ENCODE results near the gene PHTF2.

Gene PHTF2

GRCh38 chr7:77887567-77887966, 89.0 kb downstream of the PHTF2 start:
- H3K4me3 ChIP-seq (ENCODE audit: low read depth, low read length): no peak overlapping the region
- TF ChIP-seq, protein P1, sequence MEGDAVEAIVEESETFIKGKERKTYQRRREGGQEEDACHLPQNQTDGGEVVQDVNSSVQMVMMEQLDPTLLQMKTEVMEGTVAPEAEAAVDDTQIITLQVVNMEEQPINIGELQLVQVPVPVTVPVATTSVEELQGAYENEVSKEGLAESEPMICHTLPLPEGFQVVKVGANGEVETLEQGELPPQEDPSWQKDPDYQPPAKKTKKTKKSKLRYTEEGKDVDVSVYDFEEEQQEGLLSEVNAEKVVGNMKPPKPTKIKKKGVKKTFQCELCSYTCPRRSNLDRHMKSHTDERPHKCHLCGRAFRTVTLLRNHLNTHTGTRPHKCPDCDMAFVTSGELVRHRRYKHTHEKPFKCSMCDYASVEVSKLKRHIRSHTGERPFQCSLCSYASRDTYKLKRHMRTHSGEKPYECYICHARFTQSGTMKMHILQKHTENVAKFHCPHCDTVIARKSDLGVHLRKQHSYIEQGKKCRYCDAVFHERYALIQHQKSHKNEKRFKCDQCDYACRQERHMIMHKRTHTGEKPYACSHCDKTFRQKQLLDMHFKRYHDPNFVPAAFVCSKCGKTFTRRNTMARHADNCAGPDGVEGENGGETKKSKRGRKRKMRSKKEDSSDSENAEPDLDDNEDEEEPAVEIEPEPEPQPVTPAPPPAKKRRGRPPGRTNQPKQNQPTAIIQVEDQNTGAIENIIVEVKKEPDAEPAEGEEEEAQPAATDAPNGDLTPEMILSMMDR (IDR thresholded peaks at IDR 0.05; ENCODE audit: borderline replicate concordance, insufficient read depth, low read depth, low read length): no peak

DNA sequence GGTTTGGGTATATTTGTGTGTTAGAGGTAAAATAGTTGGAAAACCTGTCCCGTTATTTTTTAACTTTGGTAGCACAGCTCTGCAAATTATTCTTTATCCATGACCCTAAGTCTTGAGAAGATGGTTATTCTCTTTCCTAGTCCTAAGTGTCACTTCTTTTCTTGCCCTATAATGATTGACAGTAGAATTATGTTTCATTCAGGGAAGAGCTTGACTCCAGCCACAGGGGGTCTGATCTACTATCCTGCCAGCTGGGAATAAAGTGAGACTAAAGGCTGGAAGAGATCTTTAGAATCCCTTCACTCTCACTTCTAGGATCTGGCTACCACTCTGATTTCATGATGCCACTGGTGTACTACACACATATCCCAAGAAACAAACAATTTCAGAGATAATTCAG, 90.4 kb downstream of the PHTF2 start:
- no peak overlapping the region for H3K4me3 ChIP-seq (ENCODE audit: low read depth, low read length)
- TF ChIP-seq, protein P1 (IDR thresholded peaks at IDR 0.05; ENCODE audit: borderline replicate concordance, insufficient read depth, low read depth, low read length): no peak

DNA sequence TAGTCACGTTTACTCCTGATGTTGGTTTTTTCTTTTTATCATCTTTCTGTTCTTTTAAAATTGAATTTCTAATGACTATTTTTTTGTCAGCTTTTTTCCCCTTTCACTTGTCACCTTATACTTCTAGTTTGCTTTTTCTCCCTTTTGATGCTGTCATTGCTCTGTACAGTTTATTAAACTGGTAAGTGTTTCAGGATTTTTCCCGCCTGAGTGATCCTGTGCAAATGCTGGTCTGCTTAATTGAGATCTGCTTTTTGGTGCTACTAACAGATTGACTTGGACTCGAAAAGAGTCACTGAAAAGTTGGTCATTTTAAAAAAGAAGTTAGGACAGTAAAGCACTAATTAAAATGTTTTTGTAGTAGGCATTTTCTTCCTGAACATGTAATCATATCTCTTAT, 95.2 kb downstream of the PHTF2 start:
- TF ChIP-seq, protein P1 (IDR thresholded peaks at IDR 0.05; ENCODE audit: borderline replicate concordance, insufficient read depth, low read depth, low read length): no peak
- no peak overlapping the region for H3K4me3 ChIP-seq (ENCODE audit: low read depth, low read length)

DNA sequence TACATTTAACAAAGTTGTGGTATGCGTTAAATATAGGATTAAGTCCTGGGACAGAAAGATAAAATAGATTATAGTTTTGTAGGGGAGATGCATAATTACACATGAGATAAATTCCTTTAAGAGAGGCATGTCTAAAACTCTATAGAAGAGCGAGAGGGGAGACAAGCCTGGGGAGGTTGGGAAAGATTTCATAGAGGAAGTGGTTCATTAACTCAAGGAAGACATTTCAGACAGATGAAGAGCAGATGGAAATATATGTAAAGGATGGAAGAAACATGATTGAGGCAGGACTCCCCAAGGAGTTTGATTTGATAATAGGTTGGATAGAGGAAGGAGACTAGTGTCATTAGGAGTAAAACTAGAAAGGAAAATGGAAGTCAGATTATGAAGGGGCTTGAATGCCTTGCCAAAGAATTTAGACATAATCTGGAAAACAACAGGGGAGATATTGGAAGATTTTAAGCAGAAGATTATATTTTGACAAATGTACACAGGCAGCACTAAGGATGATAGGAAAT, 96.1 kb downstream of the PHTF2 start:
- TF ChIP-seq, protein P1 (IDR thresholded peaks at IDR 0.05; ENCODE audit: borderline replicate concordance, insufficient read depth, low read depth, low read length): no peak
- H3K4me3 ChIP-seq (ENCODE audit: low read depth, low read length): no peak overlapping the region

DNA sequence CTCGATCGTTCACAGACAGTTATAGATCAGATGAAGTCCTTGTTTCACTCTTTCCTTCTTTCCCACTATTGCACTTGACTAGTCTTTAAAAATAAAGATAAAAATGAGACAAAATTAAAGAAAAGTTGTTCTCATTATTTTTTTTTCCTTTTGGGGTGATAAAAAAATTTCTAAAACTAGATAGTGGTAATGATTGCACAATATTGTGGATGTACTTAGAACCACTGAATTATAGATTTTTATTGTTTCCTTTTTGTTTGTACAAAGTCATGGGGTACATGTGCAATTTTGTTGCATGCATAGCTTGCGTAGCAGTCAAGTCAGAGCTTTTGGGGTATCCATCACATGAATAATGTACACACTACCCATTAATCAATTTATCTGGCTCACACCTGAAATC, 97.3 kb downstream of the PHTF2 start:
- no peak overlapping the region for H3K4me3 ChIP-seq (ENCODE audit: low read depth, low read length)
- TF ChIP-seq, protein P1 (IDR thresholded peaks at IDR 0.05; ENCODE audit: borderline replicate concordance, insufficient read depth, low read depth, low read length): no peak

DNA sequence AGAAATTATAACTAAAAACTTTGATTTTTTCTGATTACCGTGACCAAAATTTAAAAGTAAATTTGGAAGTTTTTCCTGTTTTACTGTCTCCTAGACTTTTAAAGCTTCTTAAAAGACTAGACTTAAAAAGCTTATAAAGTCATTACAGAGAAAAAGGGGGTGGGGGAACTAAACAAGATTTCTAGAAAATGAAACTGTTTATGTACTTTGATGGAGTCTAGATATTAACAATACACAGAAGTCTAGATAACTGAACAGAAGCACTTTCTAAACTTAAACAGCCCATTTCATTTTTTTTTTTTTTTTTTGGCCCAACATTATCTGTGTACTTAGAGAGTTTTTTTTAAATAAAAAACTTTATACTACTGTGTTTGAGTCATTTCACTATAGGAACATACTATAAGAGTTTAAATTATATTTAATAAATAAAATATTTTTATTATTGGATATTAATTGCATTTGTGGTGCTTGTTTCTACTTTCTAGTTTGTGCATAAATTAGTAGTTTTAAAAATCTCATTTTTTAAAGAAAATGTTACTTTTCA, 98.5 kb downstream of the PHTF2 start:
- no peak overlapping the region for H3K4me3 ChIP-seq (ENCODE audit: low read depth, low read length)
- TF ChIP-seq, protein P1 (IDR thresholded peaks at IDR 0.05; ENCODE audit: borderline replicate concordance, insufficient read depth, low read depth, low read length): no peak

- TF ChIP-seq, protein P1 (IDR thresholded peaks at IDR 0.05; ENCODE audit: borderline replicate concordance, insufficient read depth, low read depth, low read length): no peak
- no peak overlapping the region for H3K4me3 ChIP-seq (ENCODE audit: low read depth, low read length)
Observed at GRCh38 chr7:77899516-77899915, 100.9 kb downstream of the PHTF2 start.

Data from GM12875 (cell line).